ENCODE data around the gene SKIL.

Gene SKIL

GRCh38 chr3:170397685-170398084 lies 40.2 kb downstream of the SKIL start:
- DNase-seq: no peak

GRCh38 chr3:170405101-170405500 lies 47.6 kb downstream of the SKIL start:
- DNase-seq: no peak

- peak in 1 of 51 donors; percentile 24 for DNase-seq
Observed at GRCh38 chr3:170410428-170411029, 53.0 kb downstream of the SKIL start.

GRCh38 chr3:170413291-170413690 lies 55.8 kb downstream of the SKIL start:
- no peak for DNase-seq

- peak in 19 of 51 donors; percentile 15 to 80 (median 47) for DNase-seq
Observed at GRCh38 chr3:170414202-170414663, 56.7 kb downstream of the SKIL start.

- no peak for DNase-seq
Observed at GRCh38 chr3:170417090-170417489, 59.6 kb downstream of the SKIL start.

GRCh38 chr3:170418422-170419398 lies 61.2 kb downstream of the SKIL start, which contains the start of gene CLDN11:
Gene CLDN11, plus strand, starts transcription at chr3:170418868. Its CDS starts 199 bp downstream, at chr3:170419067.
- DNase-seq: peak in 44 of 51 donors; percentile 15 to 86 (median 64)

- peak in 37 of 51 donors; percentile 14 to 77 (median 44) for DNase-seq
Observed at GRCh38 chr3:170419557-170420087, 62.1 kb downstream of the SKIL start.

GRCh38 chr3:170420307-170420821 lies 62.8 kb downstream of the SKIL start:
- peak in 2 of 51 donors; percentile 50 to 63 for DNase-seq

GRCh38 chr3:170421111-170421641 lies 63.7 kb downstream of the SKIL start:
- peak in 42 of 51 donors; percentile 11 to 77 (median 48) for DNase-seq

GRCh38 chr3:170421758-170422157 lies 64.2 kb downstream of the SKIL start:
- no peak for DNase-seq

GRCh38 chr3:170423001-170423615 lies 65.6 kb downstream of the SKIL start:
- DNase-seq: peak in 4 of 51 donors; percentile 15 to 31 (median 23)

- DNase-seq: no peak
Observed at GRCh38 chr3:170424879-170425278, 67.4 kb downstream of the SKIL start.

GRCh38 chr3:170425491-170426239 lies 68.2 kb downstream of the SKIL start:
- peak in 43 of 51 donors; percentile 13 to 87 (median 67) for DNase-seq

- no peak for DNase-seq
Observed at GRCh38 chr3:170426240-170426797, 68.8 kb downstream of the SKIL start.

GRCh38 chr3:170428095-170428494 lies 70.6 kb downstream of the SKIL start:
- no peak for DNase-seq

GRCh38 chr3:170429050-170429449 lies 71.5 kb downstream of the SKIL start:
- DNase-seq: no peak

GRCh38 chr3:170431054-170431453 lies 73.5 kb downstream of the SKIL start:
- DNase-seq: no peak

GRCh38 chr3:170432416-170432815 lies 74.9 kb downstream of the SKIL start:
- no peak for DNase-seq

- DNase-seq: no peak
Observed at GRCh38 chr3:170436697-170437096, 79.2 kb downstream of the SKIL start.

Measured in hypothalamus (tissue), 51 donors.